HEK293 (cell line): ENCODE data around the gene MTA1.

Experiments used
- CTCF ChIA-PET: fragments of 350-600 bp; formaldehyde crosslinking; extraction: SDS; loops from one replicate; lab custom pipeline; 2021; ENCODE audit warnings: antibody characterized with exemption; lab: Yijun Ruan, JAX
- POLR2A ChIA-PET: fragments of 300-600 bp; formaldehyde crosslinking; extraction: SDS; loops from one replicate; lab custom pipeline; 2020; ENCODE audit warnings: antibody characterized with exemption, inconsistent platforms; lab: Yijun Ruan, JAX
- H3K27ac ChIP-seq: fragments of 200-500 bp; sonication (Bioruptor generic); 2 replicates; pipeline ENCODE4 v1.5.1; 2014; ENCODE audit warnings: low read depth, low read length, control low read depth, inconsistent platforms; ENCODE audit errors: extremely low read depth
- H3K36me3 ChIP-seq, 2 experiments: fragments of 200-500 bp in 1 of 2; sonication (Bioruptor generic) in 1 of 2; 1 replicate in 1 of 2; 2 replicates in 1 of 2; pipeline ENCODE4 v1.5.1; 2014 to 2017; ENCODE audit warnings: inconsistent platforms in 2 of 2, low read length in 2 of 2; ENCODE audit not compliant: control insufficient read depth in 2 of 2, insufficient read depth in 1 of 2
- H3K4me1 ChIP-seq: fragments of 200-500 bp; sonication (Bioruptor generic); 2 replicates; pipeline ENCODE4 v1.5.1; 2014; ENCODE audit warnings: mild to moderate bottlenecking, low read length, inconsistent platforms; ENCODE audit not compliant: control insufficient read depth, insufficient read depth
- H3K4me3 ChIP-seq: 2 replicates; pipeline ENCODE4 v1.5.1; 2011; ENCODE audit warnings: low read depth, mild to moderate bottlenecking, control low read depth, low read length, moderate library complexity
- H3K9me3 ChIP-seq: fragments of 200-500 bp; sonication (Bioruptor generic); 2 replicates; pipeline ENCODE4 v1.5.1; 2014; ENCODE audit warnings: low read depth, low read length, inconsistent platforms; ENCODE audit not compliant: control insufficient read depth, insufficient read depth
- HIC1 ChIP-seq: fragments of 450-650 bp; formaldehyde crosslinking; IDR thresholded peaks from 2 replicates; pipeline ENCODE4 v1.5.1; 2016; ENCODE audit warnings: missing biosample characterization, missing genetic modification characterization
- IKZF3 ChIP-seq: fragments of 450-650 bp; IDR thresholded peaks from 2 replicates; pipeline ENCODE4 v1.5.0; 2018; ENCODE audit warnings: missing biosample characterization, mild to moderate bottlenecking, missing genetic modification characterization, moderate library complexity
- MEIS1 ChIP-seq: sonication (generic); formaldehyde crosslinking; IDR thresholded peaks from 2 replicates; pipeline ENCODE4 v1.8.1; 2022; ENCODE audit warnings: missing genetic modification reagents, mild to moderate bottlenecking, borderline replicate concordance
- PATZ1 ChIP-seq: fragments of 450-650 bp; formaldehyde crosslinking; IDR thresholded peaks from 2 replicates; pipeline ENCODE4 v1.5.1; 2016; ENCODE audit warnings: missing biosample characterization, missing genetic modification characterization
- PRDM2 ChIP-seq: fragments of 450-650 bp; formaldehyde crosslinking; IDR thresholded peaks from 2 replicates; pipeline ENCODE4 v1.5.1; 2016; ENCODE audit warnings: missing biosample characterization, missing genetic modification characterization, borderline replicate concordance
- PRDM6 ChIP-seq: fragments of 450-650 bp; formaldehyde crosslinking; IDR thresholded peaks from 2 replicates; pipeline ENCODE4 v1.5.1; 2017; ENCODE audit warnings: missing biosample characterization, missing genetic modification characterization
- SCRT1 ChIP-seq: fragments of 450-650 bp; formaldehyde crosslinking; IDR thresholded peaks from 2 replicates; pipeline ENCODE4 v1.5.1; 2016; ENCODE audit warnings: missing biosample characterization, missing genetic modification characterization, borderline replicate concordance
- SCRT2 ChIP-seq: fragments of 450-650 bp; formaldehyde crosslinking; IDR thresholded peaks from 2 replicates; pipeline ENCODE4 v1.5.1; 2016; ENCODE audit warnings: missing biosample characterization, missing genetic modification characterization
- TCF7L2 ChIP-seq: IDR thresholded peaks from 2 replicates; pipeline ENCODE4 v1.6.1; 2011; ENCODE audit warnings: low read depth, mild to moderate bottlenecking, inconsistent platforms, low read length, moderate library complexity, borderline replicate concordance
- YY1 ChIP-seq: fragments of 450-650 bp; formaldehyde crosslinking; IDR thresholded peaks from 2 replicates; pipeline ENCODE4 v1.5.1; 2018; ENCODE audit warnings: missing biosample characterization, missing genetic modification characterization
- YY2 ChIP-seq: fragments of 450-650 bp; formaldehyde crosslinking; IDR thresholded peaks from 2 replicates; pipeline ENCODE4 v1.5.1; 2016; ENCODE audit warnings: missing biosample characterization, missing genetic modification characterization
- ZBTB20 ChIP-seq: fragments of 450-650 bp; formaldehyde crosslinking; IDR thresholded peaks from 2 replicates; pipeline ENCODE4 v1.5.1; 2016; ENCODE audit warnings: missing biosample characterization, missing genetic modification characterization
- ZBTB26 ChIP-seq: fragments of 450-650 bp; formaldehyde crosslinking; optimal IDR thresholded peaks from 2 replicates; pipeline ENCODE3; 2016; ENCODE audit warnings: missing biosample characterization, mild to moderate bottlenecking, missing genetic modification characterization
- ZIC2 ChIP-seq: fragments of 450-650 bp; formaldehyde crosslinking; IDR thresholded peaks from 2 replicates; pipeline ENCODE4 v1.5.1; 2016; ENCODE audit warnings: missing biosample characterization, missing genetic modification characterization
- ZNF16 ChIP-seq: fragments of 450-650 bp; formaldehyde crosslinking; IDR thresholded peaks from 2 replicates; pipeline ENCODE4 v1.5.1; 2016; ENCODE audit warnings: low read depth, missing biosample characterization, missing genetic modification characterization
- ZNF366 ChIP-seq: fragments of 450-650 bp; formaldehyde crosslinking; conservative IDR thresholded peaks from 2 replicates; pipeline ENCODE4 v1.5.1; 2016; ENCODE audit warnings: missing biosample characterization, missing genetic modification characterization
- ZNF37A ChIP-seq: fragments of 450-650 bp; IDR thresholded peaks from 2 replicates; pipeline ENCODE4 v1.5.1; 2018; ENCODE audit warnings: missing biosample characterization, missing genetic modification characterization
- ZNF530 ChIP-seq: fragments of 450-650 bp; formaldehyde crosslinking; IDR thresholded peaks from 2 replicates; pipeline ENCODE4 v1.5.1; 2016; ENCODE audit warnings: low read depth, missing biosample characterization, missing genetic modification characterization
- ZNF658 ChIP-seq: fragments of 450-650 bp; formaldehyde crosslinking; IDR thresholded peaks from 2 replicates; pipeline ENCODE4; 2016; ENCODE audit warnings: missing biosample characterization, missing genetic modification characterization
- ZNF701 ChIP-seq: fragments of 450-650 bp; formaldehyde crosslinking; IDR thresholded peaks from 2 replicates; pipeline ENCODE4 v1.5.1; 2016; ENCODE audit warnings: missing biosample characterization, missing genetic modification characterization
- ZNF747 ChIP-seq: fragments of 450-650 bp; formaldehyde crosslinking; IDR thresholded peaks from 2 replicates; pipeline ENCODE4 v1.5.1; 2016; ENCODE audit warnings: missing biosample characterization, missing genetic modification characterization
- ZNF777 ChIP-seq: fragments of 450-650 bp; formaldehyde crosslinking; IDR thresholded peaks from 2 replicates; pipeline ENCODE4 v1.5.1; 2017; ENCODE audit warnings: missing biosample characterization, missing genetic modification characterization, borderline replicate concordance
- ZNF792 ChIP-seq: fragments of 450-650 bp; formaldehyde crosslinking; IDR thresholded peaks from 2 replicates; pipeline ENCODE4 v1.5.1; 2016; ENCODE audit warnings: missing biosample characterization, missing genetic modification characterization
- ZXDB ChIP-seq: fragments of 450-650 bp; formaldehyde crosslinking; IDR thresholded peaks from 2 replicates; pipeline ENCODE4 v1.5.1; 2016; ENCODE audit warnings: missing biosample characterization, missing genetic modification characterization

Gene MTA1

GRCh38 chr14:105419195-105420091, at the start of gene MTA1:
TSS of gene MTA1 (plus strand) at chr14:105419827. CDS start at chr14:105420036, 209 bp downstream.
- Histone ChIP-seq H3K4me1 (peaks cover 10% of the 10 kb centered on the region), H3K36me3 (peaks cover 4 to 22% of the 10 kb centered on the region in 2 experiments; a peak in 2 of 3 replicates), H3K9me3 (no peaks in the 10 kb centered on the region), H3K4me3 (peak within 1 kb of the TSS; percentile 74), H3K27ac (peak within 1 kb of the TSS; percentile 90)
- ChIA-PET CTCF (no interaction called here), POLR2A (no interaction called here)
- TF ChIP-seq ZNF777 (tag by site-specific recombination) (no peak), PATZ1 (tag by site-specific recombination) (peak; percentile 57; the same call in 1 of the 2 replicates), ZBTB26 (peak; percentile 49), ZBTB20 (tag by site-specific recombination) (peak; percentile 76), ZNF366 (tag by site-specific recombination) (no peak), ZNF37A (tag by site-specific recombination) (no peak), SCRT2 (tag by site-specific recombination) (peak; percentile 68), YY1 (no peak), TCF7L2 (no peak), MEIS1 (no peak), ZIC2 (tag by site-specific recombination) (peak; percentile 54), PRDM2 (tag by site-specific recombination) (no peak), ZNF747 (tag by site-specific recombination) (no peak), ZNF658 (no peak), ZNF792 (tag by site-specific recombination) (no peak), ZNF701 (tag by site-specific recombination) (no peak), ZNF530 (no peak), ZXDB (tag by site-specific recombination) (peak; percentile 66; the same call in 1 of the 2 replicates), ZNF16 (no peak), SCRT1 (peak; percentile 75), YY2 (tag by site-specific recombination) (no peak), IKZF3 (tag by site-specific recombination) (0 out of 2 replicates have a peak, but pooled peaks have one; percentile 12), PRDM6 (tag by site-specific recombination) (no peak), HIC1 (tag by site-specific recombination) (peak; percentile 45; the same call in 1 of the 2 replicates)
